GM21825 (cell line): ENCODE data around the gene GRIP2.

Experiments used
- ATAC-seq: cut with Tn5 transposase; IDR thresholded peaks from one replicate; pipeline ENCODE4 v1.9.1; 2021; ENCODE audit warnings: mild to moderate bottlenecking, moderate library complexity; ENCODE audit not compliant: unreplicated experiment

The GRIP2 gene

GRCh38 chr3:14539742-14540491, at the start of gene GRIP2:
Gene GRIP2 (minus strand): TSS chr3:14540342. CDS start chr3:14540308, 34 bp downstream.
- ATAC-seq, result no peak

- ATAC-seq, result no peak
Measured at GRCh38 chr3:14588425-14589112, 48.4 kb upstream of the GRIP2 start.

GRCh38 chr3:14587740-14588360, 47.7 kb upstream of the GRIP2 start:
- ATAC-seq, result no peak

- no peak for ATAC-seq
Measured at GRCh38 chr3:14586611-14587010, 46.5 kb upstream of the GRIP2 start.

GRCh38 chr3:14583548-14584091, 43.5 kb upstream of the GRIP2 start:
- no peak for ATAC-seq

- ATAC-seq, result no peak
Measured at GRCh38 chr3:14582045-14582410, 41.9 kb upstream of the GRIP2 start.

GRCh38 chr3:14581334-14582044, 41.3 kb upstream of the GRIP2 start:
- ATAC-seq, result no peak

- no peak for ATAC-seq
Measured at GRCh38 chr3:14577897-14578296, 37.8 kb upstream of the GRIP2 start.

GRCh38 chr3:14576163-14576562, 36.0 kb upstream of the GRIP2 start:
- ATAC-seq, result no peak

GRCh38 chr3:14574183-14574582, 34.0 kb upstream of the GRIP2 start:
- no peak for ATAC-seq

GRCh38 chr3:14573706-14574105, 33.6 kb upstream of the GRIP2 start:
- no peak for ATAC-seq

GRCh38 chr3:14570864-14571263, 30.7 kb upstream of the GRIP2 start:
- ATAC-seq, result no peak

GRCh38 chr3:14570089-14570488, 29.9 kb upstream of the GRIP2 start:
- no peak for ATAC-seq

GRCh38 chr3:14569474-14570000, 29.4 kb upstream of the GRIP2 start:
- ATAC-seq, result no peak

GRCh38 chr3:14568269-14568668, 28.1 kb upstream of the GRIP2 start:
- ATAC-seq, result no peak

- no peak for ATAC-seq
Measured at GRCh38 chr3:14566812-14567211, 26.7 kb upstream of the GRIP2 start.

- no peak for ATAC-seq
Measured at GRCh38 chr3:14565868-14566588, 25.9 kb upstream of the GRIP2 start.

- ATAC-seq, result no peak
Measured at GRCh38 chr3:14564741-14565140, 24.6 kb upstream of the GRIP2 start.

- no peak for ATAC-seq
Measured at GRCh38 chr3:14563946-14564539, 23.9 kb upstream of the GRIP2 start.
